K562 (cell line): Measurements from ENCODE around the gene RAB5B. TPM values are rescaled to one million over a fixed set of nuclear protein-coding genes. Genes with fewer than 3 reads are reported as not detected.

Source experiments
- ATF3 ChIP-seq, 2 experiments: fragments of 450-650 bp in 1 of 2; sonication (generic) in 1 of 2; formaldehyde crosslinking in 1 of 2; IDR thresholded peaks in 1 of 2; conservative IDR thresholded peaks in 1 of 2; 2 replicates each; pipeline versions ENCODE4 v1.6.1 to v1.8.1; 2016 to 2023; ENCODE audit warnings: mild to moderate bottlenecking in 2 of 2, moderate library complexity in 2 of 2, inconsistent platforms in 1 of 2, missing genetic modification reagents in 1 of 2
- CXXC5 ChIP-seq: fragments of 250-450 bp; sonication (Bioruptor Pico); IDR thresholded peaks from 2 replicates; pipeline ENCODE4 v1.8.0; 2022; ENCODE audit warnings: inconsistent platforms, mild to moderate bottlenecking, moderate library complexity
- E2F1 ChIP-seq: sonication (generic); formaldehyde crosslinking; IDR thresholded peaks from 2 replicates; pipeline ENCODE4 v1.8.1; 2023; ENCODE audit warnings: mild to moderate bottlenecking, missing genetic modification reagents, moderate library complexity
- ESRRA ChIP-seq: fragments of 450-650 bp; IDR thresholded peaks from 2 replicates; pipeline ENCODE4 v1.6.1; 2014; ENCODE audit warnings: low read depth, mild to moderate bottlenecking, moderate library complexity, borderline replicate concordance
- FOSL1 ChIP-seq: fragments of 200-800 bp; sonication (Bioruptor generic); conservative IDR thresholded peaks from 2 replicates; pipeline ENCODE4 v1.6.1; 2016; ENCODE audit warnings: missing genetic modification characterization, missing compliant biosample characterization
- HDAC6 ChIP-seq: IDR thresholded peaks from 2 replicates; pipeline ENCODE4 v1.6.1; 2012; ENCODE audit warnings: low read depth, mild to moderate bottlenecking, control low read depth, inconsistent platforms, low read length, moderate library complexity
- KDM4B ChIP-seq, 2 experiments: fragments of 450-650 bp in 1 of 2; sonication (generic) in 1 of 2; IDR thresholded peaks; 2 replicates each; pipeline ENCODE4 v1.6.1; 2016 to 2017; ENCODE audit warnings: borderline replicate concordance in 2 of 2, antibody characterized with exemption in 1 of 2, low read depth in 1 of 2, mild to moderate bottlenecking in 1 of 2
- MAZ ChIP-seq, 2 experiments: fragments of 450-650 bp in 1 of 2; sonication (generic) in 1 of 2; formaldehyde crosslinking; IDR thresholded peaks in 1 of 2; conservative IDR thresholded peaks in 1 of 2; 2 replicates each; pipeline versions ENCODE4 v1.4.0 to v1.5.0; 2020; ENCODE audit warnings: mild to moderate bottlenecking in 1 of 2, missing genetic modification reagents in 1 of 2
- MEIS2 ChIP-seq: fragments of 450-650 bp; IDR thresholded peaks from 2 replicates; pipeline ENCODE4 v1.6.1; 2014; ENCODE audit warnings: mild to moderate bottlenecking; ENCODE audit not compliant: partially characterized antibody
- SMAD3 ChIP-seq: fragments of 450-650 bp; formaldehyde crosslinking; conservative IDR thresholded peaks from 2 replicates; pipeline ENCODE4 v1.4.0; 2020; ENCODE audit warnings: mild to moderate bottlenecking
- ZNF232 ChIP-seq: sonication (generic); formaldehyde crosslinking; IDR thresholded peaks from 2 replicates; pipeline ENCODE4 v1.8.0; 2022; ENCODE audit warnings: mild to moderate bottlenecking, missing genetic modification reagents
- ZNF431 ChIP-seq: sonication (generic); formaldehyde crosslinking; IDR thresholded peaks from 2 replicates; pipeline ENCODE4 v1.8.0; 2022; ENCODE audit warnings: mild to moderate bottlenecking, missing genetic modification reagents
- ZNF639 ChIP-seq, 2 experiments: fragments of 200-800 bp in 1 of 2; sonication (Bioruptor generic) in 1 of 2; sonication (generic) in 1 of 2; formaldehyde crosslinking in 1 of 2; IDR thresholded peaks in 1 of 2; conservative IDR thresholded peaks in 1 of 2; 2 replicates each; pipeline versions ENCODE4 v1.5.0 to v1.6.1; 2016 to 2020; ENCODE audit warnings: missing compliant biosample characterization in 1 of 2, missing genetic modification characterization in 1 of 2, missing genetic modification reagents in 1 of 2
- ZNF766 ChIP-seq: fragments of 200-800 bp; sonication (Bioruptor generic); conservative IDR thresholded peaks from 2 replicates; pipeline ENCODE4 v1.6.1; 2016; ENCODE audit warnings: missing genetic modification characterization, missing compliant biosample characterization
- polyA plus RNA-seq, 8 experiments: library from polyadenylated mRNA; depleted of rRNA in 4 of 8; stranded (reverse) in 5 of 8; unstranded in 3 of 8; fragments of >200 nt; fragmentation: Nextera tagmentation in 2 of 8; fragmentation: Illumina TruSeq in 1 of 8; extraction: Ambion mirVana in 2 of 8; extraction: Trizol in 1 of 8; gene quantifications; 2 replicates each; pipeline versions ENCODE4 v1.2.1 to v1.2.3, GENCODE V29; 2011 to 2014; ENCODE audit warnings: inconsistent platforms in 1 of 8, missing spikeins in 1 of 8
- total RNA-seq, 7 experiments: library from RNA; depleted of rRNA in 6 of 7; stranded (reverse); fragments of >200 nt in 6 of 7; fragmentation: Illumina TruSeq in 2 of 7; extraction: Trizol in 2 of 7; gene quantifications; 2 replicates each; pipeline versions ENCODE4 v1.2.1 to v1.2.3, GENCODE V29; 2011 to 2021; ENCODE audit warnings: low replicate concordance in 1 of 7
- TF ChIP-seq, protein P1 (sequence below): fragments of 450-650 bp; formaldehyde crosslinking; IDR thresholded peaks from 2 replicates; pipeline ENCODE4 v1.4.0; 2022; ENCODE audit warnings: mild to moderate bottlenecking, moderate library complexity

Gene RAB5B
- total and polyA plus RNA-seq, 9 of the 15 experiments (the other 6 are each of a cell fraction or from before 2014, with no cell fraction given), result 6.8 to 73.8 (median 25.2) TPM

- peak in 1 of 2 experiments; percentile 66; a peak in 2 of 4 replicates for TF ChIP-seq ZNF639 (CRISPR knock-in tag; conservative IDR thresholded peaks at IDR 0.05 in 1 of 2, IDR thresholded peaks at IDR 0.05 in 1 of 2)
- peak; percentile 68 for TF ChIP-seq CXXC5
- TF ChIP-seq, protein P1, sequence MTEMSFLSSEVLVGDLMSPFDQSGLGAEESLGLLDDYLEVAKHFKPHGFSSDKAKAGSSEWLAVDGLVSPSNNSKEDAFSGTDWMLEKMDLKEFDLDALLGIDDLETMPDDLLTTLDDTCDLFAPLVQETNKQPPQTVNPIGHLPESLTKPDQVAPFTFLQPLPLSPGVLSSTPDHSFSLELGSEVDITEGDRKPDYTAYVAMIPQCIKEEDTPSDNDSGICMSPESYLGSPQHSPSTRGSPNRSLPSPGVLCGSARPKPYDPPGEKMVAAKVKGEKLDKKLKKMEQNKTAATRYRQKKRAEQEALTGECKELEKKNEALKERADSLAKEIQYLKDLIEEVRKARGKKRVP (CRISPR knock-in tag), result peak; percentile 87
- peak; percentile 70; the same call in 1 of the 2 replicates for TF ChIP-seq ESRRA
- TF ChIP-seq KDM4B (IDR thresholded peaks at IDR 0.05; ENCODE audit: borderline replicate concordance in 2 of 2, low read depth in 1 of 2), result no peak
- TF ChIP-seq ZNF766, result peak; percentile 76; the same call in 1 of the 2 replicates
- TF ChIP-seq FOSL1 (tag), result 0 out of 2 replicates have a peak, but pooled peaks have one; percentile 38
- TF ChIP-seq MAZ (CRISPR knock-in tag; conservative IDR thresholded peaks at IDR 0.05 in 1 of 2, IDR thresholded peaks at IDR 0.05 in 1 of 2), result peak in 1 of 2 experiments; percentile 25; a peak in 1 of 4 replicates
- TF ChIP-seq ZNF431 (CRISPR knock-in tag), result no peak
- peak; percentile 93 for TF ChIP-seq ATF3 (IDR thresholded peaks at IDR 0.05)
- TF ChIP-seq ATF3 (CRISPR knock-in tag; conservative IDR thresholded peaks at IDR 0.05), result no peak
- peak; percentile 82 for TF ChIP-seq MEIS2
- no peak for TF ChIP-seq ZNF232 (CRISPR knock-in tag)
- TF ChIP-seq HDAC6, result no peak
- TF ChIP-seq SMAD3, result 0 out of 2 replicates have a peak, but pooled peaks have one; percentile 56
- TF ChIP-seq E2F1, result no peak
These were observed 36.3 kb downstream of the RAB5B start (continued) for GRCh38 chr12:56010111-56010570.
